ENCODE results near the gene FCHO2.
"Not testable (repeated sequence)": the region's sequence is repeated elsewhere in the genome, so short reads cannot be mapped to it uniquely, and the experiment has no call there.

The FCHO2 gene

GRCh38 chr5:72947498-72947897 lies 8.3 kb upstream of the FCHO2 start:
- H3K27me3 Mint-ChIP-seq: peaks cover 22% of the 10 kb centered on the region
- no peaks in the 10 kb centered on the region for H3K36me3 Mint-ChIP-seq
- H3K4me3 Mint-ChIP-seq: no peak overlapping the region
- H3K4me1 Mint-ChIP-seq: no peaks in the 10 kb centered on the region
- no peaks in the 10 kb centered on the region for H3K9me3 Mint-ChIP-seq
- H3K27ac Mint-ChIP-seq: no peak overlapping the region

DNA sequence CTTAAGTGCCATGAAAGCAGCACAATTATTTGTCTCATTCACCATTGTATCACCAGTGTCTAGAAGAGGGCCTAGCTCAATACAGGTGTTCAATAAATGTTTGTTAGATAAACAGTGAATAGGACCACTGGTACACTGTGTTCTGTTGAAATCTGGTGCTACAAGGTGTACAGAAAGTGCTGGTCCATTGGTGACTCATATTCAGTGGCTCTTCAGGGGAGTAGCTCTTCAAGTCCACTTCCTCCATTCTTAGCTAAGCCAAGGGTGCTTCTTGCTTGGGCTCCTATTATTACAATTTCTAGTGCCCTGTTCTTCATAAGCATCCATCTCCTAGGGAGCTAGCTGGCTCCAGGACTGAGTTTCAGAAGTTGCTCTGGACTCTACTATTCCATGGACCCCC lies 6.4 kb upstream of the FCHO2 start:
- no peak overlapping the region for H3K4me3 Mint-ChIP-seq
- H3K9me3 Mint-ChIP-seq: no peaks in the 10 kb centered on the region
- H3K27me3 Mint-ChIP-seq: peaks cover 28% of the 10 kb centered on the region
- H3K36me3 Mint-ChIP-seq: no peaks in the 10 kb centered on the region
- no peaks in the 10 kb centered on the region for H3K4me1 Mint-ChIP-seq
- no peak overlapping the region for H3K27ac Mint-ChIP-seq

GRCh38 chr5:72951671-72952468 lies 4.0 kb upstream of the FCHO2 start:
- Mint-ChIP-seq H3K4me3 (no peak overlapping the region), H3K4me1 (peaks cover 9% of the 10 kb centered on the region), H3K27ac (no peak overlapping the region), H3K9me3 (no peaks in the 10 kb centered on the region), H3K36me3 (peaks cover 4% of the 10 kb centered on the region), H3K27me3 (peaks cover 32% of the 10 kb centered on the region)

- H3K4me1 Mint-ChIP-seq: peaks cover 10% of the 10 kb centered on the region
- peaks cover 4% of the 10 kb centered on the region for H3K36me3 Mint-ChIP-seq
- H3K4me3 Mint-ChIP-seq: no peak overlapping the region
- H3K9me3 Mint-ChIP-seq: no peaks in the 10 kb centered on the region
- H3K27me3 Mint-ChIP-seq: peaks cover 45% of the 10 kb centered on the region
- no peak overlapping the region for H3K27ac Mint-ChIP-seq
These were observed 1.5 kb upstream of the FCHO2 start for GRCh38 chr5:72954389-72954788.

DNA sequence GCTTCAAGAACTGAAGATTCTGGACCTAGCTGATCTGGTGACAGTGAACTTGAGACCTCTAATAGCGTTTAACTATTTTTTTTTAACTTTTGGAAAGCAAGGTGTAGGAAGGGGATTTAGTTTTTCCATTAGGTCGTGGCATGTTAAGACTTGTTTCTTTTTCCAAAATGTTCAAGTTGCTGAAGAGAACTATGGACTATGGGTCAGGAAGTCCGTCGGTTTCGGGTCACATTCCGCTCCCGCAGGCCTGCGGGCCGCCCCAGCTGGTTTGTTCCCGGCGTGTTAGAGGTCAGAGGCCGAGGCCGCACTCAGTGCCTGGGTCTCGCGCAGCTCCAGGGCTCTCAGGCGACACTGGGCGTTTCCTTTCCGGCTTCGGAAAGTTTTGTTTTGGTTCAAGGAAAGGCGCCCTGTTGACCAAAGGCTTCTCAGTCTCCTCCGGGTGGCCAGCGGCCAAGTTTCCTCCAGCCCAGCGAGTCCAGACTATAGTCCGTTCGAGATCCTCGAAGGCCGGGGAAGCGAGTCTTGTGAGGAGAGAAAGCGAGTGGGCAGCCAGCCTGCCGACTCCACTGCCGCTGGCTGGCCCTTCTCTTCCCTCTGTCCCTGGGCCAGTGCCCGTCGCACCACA lies 586 bp upstream of the FCHO2 start:
- Mint-ChIP-seq H3K9me3 (no peaks in the 10 kb centered on the region), H3K36me3 (peaks cover 4% of the 10 kb centered on the region), H3K4me1 (peaks cover 10% of the 10 kb centered on the region), H3K27ac (peak overlapping the region; percentile 82), H3K27me3 (peaks cover 49% of the 10 kb centered on the region), H3K4me3 (peak overlapping the region; percentile 94)

GRCh38 chr5:72956324-72957140 lies 691 bp downstream of the FCHO2 start:
- Mint-ChIP-seq H3K36me3 (peaks cover 4% of the 10 kb centered on the region), H3K9me3 (no peaks in the 10 kb centered on the region), H3K27ac (peak overlapping the region; percentile 79), H3K4me1 (peaks cover 10% of the 10 kb centered on the region), H3K27me3 (peaks cover 46% of the 10 kb centered on the region), H3K4me3 (peak overlapping the region; percentile 91)

DNA sequence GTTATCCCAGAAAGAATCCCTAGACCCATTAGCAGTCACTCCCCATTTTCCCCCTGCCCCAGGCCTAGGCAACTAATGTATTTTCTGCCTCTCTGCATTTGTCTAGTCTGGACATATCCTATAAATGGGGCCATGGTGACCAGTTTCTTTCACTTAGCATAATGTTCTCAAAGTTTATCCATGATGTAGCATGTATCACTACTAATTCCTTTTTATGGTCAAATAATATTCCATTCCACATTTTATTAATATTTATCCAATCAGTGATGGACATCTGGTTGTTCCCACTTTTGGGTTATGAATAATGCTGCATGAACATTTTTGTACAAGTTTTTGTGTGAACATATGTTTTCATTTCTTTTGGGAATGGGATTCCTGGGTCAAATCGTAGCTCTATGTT lies 1.5 kb downstream of the FCHO2 start:
- H3K27me3 Mint-ChIP-seq: peaks cover 44% of the 10 kb centered on the region
- no peaks in the 10 kb centered on the region for H3K9me3 Mint-ChIP-seq
- H3K4me3 Mint-ChIP-seq: peak overlapping the region; percentile 91
- no peak overlapping the region for H3K27ac Mint-ChIP-seq
- H3K36me3 Mint-ChIP-seq: peaks cover 4% of the 10 kb centered on the region
- H3K4me1 Mint-ChIP-seq: peaks cover 10% of the 10 kb centered on the region

- H3K36me3 Mint-ChIP-seq: peaks cover 4% of the 10 kb centered on the region
- H3K9me3 Mint-ChIP-seq: peaks cover 5% of the 10 kb centered on the region
- peaks cover 40% of the 10 kb centered on the region for H3K27me3 Mint-ChIP-seq
- H3K27ac Mint-ChIP-seq: no peak overlapping the region
- H3K4me1 Mint-ChIP-seq: peaks cover 10% of the 10 kb centered on the region
- no peak overlapping the region for H3K4me3 Mint-ChIP-seq
These were observed 3.4 kb downstream of the FCHO2 start for GRCh38 chr5:72959257-72959656.

DNA sequence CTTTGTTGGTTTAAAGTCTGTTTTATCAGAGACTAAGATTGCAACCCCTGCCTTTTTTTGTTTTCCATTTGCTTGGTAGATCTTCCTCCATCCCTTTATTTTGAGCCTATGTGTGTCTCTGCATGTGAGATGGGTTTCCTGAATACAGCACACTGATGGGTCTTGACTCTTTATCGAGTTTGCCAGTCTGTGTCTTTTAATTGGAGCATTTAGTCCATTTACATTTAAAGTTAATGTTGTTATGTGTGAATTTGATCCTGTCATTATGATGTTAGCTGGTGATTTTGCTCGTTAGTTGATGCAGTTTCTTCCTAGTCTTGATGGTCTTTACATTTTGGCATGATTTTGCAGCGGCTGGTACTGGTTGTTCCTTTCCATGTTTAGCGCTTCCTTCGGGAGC lies 18.6 kb downstream of the FCHO2 start:
- H3K27me3 Mint-ChIP-seq, H3K9me3 Mint-ChIP-seq, H3K36me3 Mint-ChIP-seq, H3K4me3 Mint-ChIP-seq, H3K4me1 Mint-ChIP-seq, H3K27ac Mint-ChIP-seq: not testable (repeated sequence)

GRCh38 chr5:72976810-72977209 lies 21.0 kb downstream of the FCHO2 start:
- H3K4me1 Mint-ChIP-seq, H3K27ac Mint-ChIP-seq, H3K27me3 Mint-ChIP-seq, H3K4me3 Mint-ChIP-seq, H3K9me3 Mint-ChIP-seq, H3K36me3 Mint-ChIP-seq: not testable (repeated sequence)

GRCh38 chr5:72985719-72986118 lies 29.9 kb downstream of the FCHO2 start:
- no peak overlapping the region for H3K4me3 Mint-ChIP-seq
- no peaks in the 10 kb centered on the region for H3K4me1 Mint-ChIP-seq
- no peak overlapping the region for H3K27ac Mint-ChIP-seq
- H3K9me3 Mint-ChIP-seq: no peaks in the 10 kb centered on the region
- peaks cover 13% of the 10 kb centered on the region for H3K27me3 Mint-ChIP-seq
- peaks cover 4% of the 10 kb centered on the region for H3K36me3 Mint-ChIP-seq

- Mint-ChIP-seq H3K27me3 (peaks cover 16% of the 10 kb centered on the region), H3K36me3 (peaks cover 4% of the 10 kb centered on the region), H3K27ac (no peak overlapping the region), H3K9me3 (no peaks in the 10 kb centered on the region), H3K4me3 (no peak overlapping the region), H3K4me1 (no peaks in the 10 kb centered on the region)
These were observed 32.9 kb downstream of the FCHO2 start for GRCh38 chr5:72988769-72989168.

DNA sequence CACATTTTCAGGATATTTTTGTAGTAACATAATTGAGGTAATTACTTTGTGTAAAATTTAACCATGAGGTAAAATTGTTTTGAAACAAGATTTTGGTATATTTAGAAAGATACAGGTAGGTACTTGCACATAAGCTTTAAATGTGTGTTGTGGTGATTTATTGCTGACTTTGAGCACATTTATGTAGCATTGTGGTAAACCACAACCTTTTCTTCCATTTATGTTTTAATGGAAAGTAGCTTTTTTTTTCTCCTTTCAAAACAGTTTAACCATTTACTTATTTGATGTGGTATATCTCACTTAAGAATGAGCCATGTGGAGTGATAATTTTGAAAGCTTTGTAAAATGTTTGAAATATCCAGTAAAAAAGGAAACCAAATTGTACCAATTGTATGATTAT lies 35.6 kb downstream of the FCHO2 start:
- no peak overlapping the region for H3K4me3 Mint-ChIP-seq
- no peaks in the 10 kb centered on the region for H3K9me3 Mint-ChIP-seq
- H3K27me3 Mint-ChIP-seq: peaks cover 12% of the 10 kb centered on the region
- peaks cover 2% of the 10 kb centered on the region for H3K36me3 Mint-ChIP-seq
- H3K4me1 Mint-ChIP-seq: no peaks in the 10 kb centered on the region
- no peak overlapping the region for H3K27ac Mint-ChIP-seq

DNA sequence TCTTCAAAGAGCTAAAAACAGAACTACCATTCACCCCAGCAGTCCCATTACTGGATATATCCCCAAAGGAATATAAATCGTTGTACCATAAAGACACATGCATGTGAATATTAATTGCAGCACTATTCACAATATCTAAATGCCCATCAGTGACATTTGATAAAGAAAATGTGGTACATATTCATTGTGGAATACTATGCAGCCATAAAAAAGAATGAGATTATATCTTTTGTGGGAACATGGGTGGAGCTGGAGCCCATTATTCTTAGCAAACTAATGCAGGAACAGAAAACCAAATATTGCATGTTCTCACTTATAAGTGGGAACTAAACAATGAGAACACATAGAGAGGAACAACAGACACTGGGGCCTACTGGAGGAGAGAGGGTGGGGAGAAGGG lies 38.7 kb downstream of the FCHO2 start:
- Mint-ChIP-seq H3K27me3 (peaks cover 9% of the 10 kb centered on the region), H3K4me1 (no peaks in the 10 kb centered on the region), H3K36me3 (no peaks in the 10 kb centered on the region), H3K9me3 (no peaks in the 10 kb centered on the region), H3K4me3 (no peak overlapping the region), H3K27ac (no peak overlapping the region)

- Mint-ChIP-seq H3K27me3 (peaks cover 9% of the 10 kb centered on the region), H3K27ac (no peak overlapping the region), H3K9me3 (no peaks in the 10 kb centered on the region), H3K4me1 (no peaks in the 10 kb centered on the region), H3K36me3 (no peaks in the 10 kb centered on the region), H3K4me3 (no peak overlapping the region)
These were observed 40.8 kb downstream of the FCHO2 start for GRCh38 chr5:72996632-72997031.

DNA sequence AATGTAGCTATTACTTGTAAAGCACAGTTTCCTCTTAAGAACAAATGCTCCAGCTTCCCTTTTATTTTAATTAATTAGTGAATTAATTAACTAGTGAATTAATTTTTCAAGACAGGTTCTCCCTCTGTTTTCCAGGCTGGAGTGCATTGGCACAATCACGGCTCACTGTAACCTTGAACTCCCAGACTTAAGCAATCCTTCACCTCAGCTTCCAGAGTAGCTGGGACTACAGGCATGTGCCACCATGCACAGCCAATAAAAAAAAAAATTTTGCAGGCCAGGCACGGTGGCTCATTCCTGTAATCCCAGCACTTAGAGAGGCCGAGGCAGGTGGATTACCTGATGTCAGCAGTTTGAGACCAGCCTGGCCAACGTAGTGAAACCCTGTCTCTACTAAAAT lies 44.1 kb downstream of the FCHO2 start:
- no peaks in the 10 kb centered on the region for H3K4me1 Mint-ChIP-seq
- H3K4me3 Mint-ChIP-seq: no peak overlapping the region
- H3K27me3 Mint-ChIP-seq: peaks cover 2% of the 10 kb centered on the region
- H3K27ac Mint-ChIP-seq: no peak overlapping the region
- H3K36me3 Mint-ChIP-seq: no peaks in the 10 kb centered on the region
- no peaks in the 10 kb centered on the region for H3K9me3 Mint-ChIP-seq
